Activated CD8-positive, alpha-beta memory T cell treated with anti-CD3 and anti-CD28 coated beads for 1 hour (primary cell): ENCODE data around the gene CDC42EP4.
A peak's percentile ranks its signal among the peaks of the same experiment; 100 is the strongest.

Experiments used
- DNase-seq, 2 donors: peaks; one replicate each; pipeline ENCODE4 v3.0.0-alpha.2; 2020; ENCODE audit warnings: low read depth in 1 of 2; ENCODE audit errors: extremely low read depth in 1 of 2

Gene CDC42EP4

DNA sequence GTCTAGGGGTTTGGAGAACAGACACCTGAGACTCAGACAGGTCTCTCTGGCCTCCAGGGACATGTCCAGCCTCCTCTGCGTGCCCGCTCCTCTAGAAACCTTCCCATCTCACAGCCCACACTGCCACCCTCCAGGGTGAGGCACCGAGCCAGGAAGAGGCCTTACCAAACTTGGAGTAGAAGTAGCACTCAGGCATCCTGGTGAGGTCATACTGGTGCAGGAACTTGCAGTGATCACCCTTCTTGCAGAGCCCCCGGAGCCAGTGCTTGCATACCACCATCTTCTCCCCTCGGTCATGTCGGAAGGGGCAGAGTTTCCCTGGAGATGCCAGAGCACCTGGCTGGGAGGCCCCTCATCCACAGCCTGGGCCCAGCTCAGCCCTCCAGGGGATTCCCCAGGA, 54.3 kb downstream of the CDC42EP4 start:
- no peak for DNase-seq

GRCh38 chr17:73256220-73256619, 55.6 kb downstream of the CDC42EP4 start:
- no peak for DNase-seq

DNA sequence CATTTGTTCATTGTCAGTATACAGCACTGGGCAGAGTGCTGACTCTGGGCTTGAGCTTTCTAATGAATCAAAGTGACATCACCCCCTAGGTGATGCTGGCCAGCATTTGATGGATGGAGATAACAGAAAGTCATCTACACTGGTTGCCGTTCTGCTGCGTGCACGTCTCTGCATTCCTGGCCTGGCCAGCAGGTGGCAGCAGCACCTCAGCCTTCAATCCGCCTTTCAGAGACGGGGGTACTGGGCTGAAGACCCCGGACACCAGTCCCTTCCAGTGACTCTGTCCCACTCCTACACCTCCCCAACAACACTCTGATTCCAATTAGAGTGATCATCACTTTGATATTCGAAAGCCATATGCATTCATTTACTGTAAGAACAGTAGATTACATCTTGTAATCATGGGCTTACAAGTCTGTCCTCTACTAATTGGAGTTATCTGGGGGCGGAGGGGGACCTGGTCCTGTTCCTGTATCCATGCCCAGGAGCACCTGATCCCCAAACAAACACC, 56.1 kb downstream of the CDC42EP4 start:
- peak in 1 of 2 donors; percentile 43 for DNase-seq

GRCh38 chr17:73251871-73252270, 59.9 kb downstream of the CDC42EP4 start:
- no peak for DNase-seq

DNA sequence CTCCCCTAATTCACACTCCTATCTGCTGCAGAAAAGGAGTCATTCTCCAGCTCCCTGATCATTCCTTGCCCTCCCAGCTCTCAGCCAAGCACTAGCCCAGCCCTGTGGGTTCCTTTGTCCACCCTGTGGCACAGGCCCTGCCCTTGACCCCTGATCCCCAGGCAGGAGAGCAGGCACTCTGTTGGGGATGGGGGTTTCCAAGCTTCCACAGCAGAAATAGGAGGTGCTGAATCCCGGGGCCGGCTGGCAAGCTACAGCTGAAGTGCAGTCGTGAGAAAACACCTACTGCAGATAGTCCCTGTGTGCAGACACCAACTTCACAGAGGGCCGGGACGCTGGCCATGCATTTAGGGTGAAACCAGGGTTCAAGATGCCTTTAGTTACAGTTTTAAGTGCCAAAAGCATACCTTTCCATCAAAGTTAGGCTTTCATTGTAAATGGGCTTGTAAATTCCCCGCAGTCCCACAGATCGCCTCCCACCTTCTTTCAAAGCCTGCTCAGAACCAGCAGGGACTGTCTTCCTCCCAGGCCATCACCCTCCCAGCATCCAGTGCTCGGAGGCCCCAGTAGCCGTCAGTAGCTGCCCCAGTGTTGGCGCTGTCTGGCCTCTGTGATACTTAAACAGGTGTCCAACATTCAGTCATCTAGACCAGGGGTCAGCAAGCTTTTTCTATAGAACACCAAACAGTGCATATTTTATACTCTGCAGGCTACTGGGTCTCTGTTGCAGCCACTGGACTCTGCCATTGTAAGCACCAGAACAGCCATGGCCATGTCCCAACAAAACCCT, 60.8 kb downstream of the CDC42EP4 start:
- no peak for DNase-seq

GRCh38 chr17:73249700-73250099, 62.1 kb downstream of the CDC42EP4 start:
- DNase-seq: no peak

- DNase-seq: no peak
Measured at GRCh38 chr17:73248532-73248931, 63.3 kb downstream of the CDC42EP4 start.

DNA sequence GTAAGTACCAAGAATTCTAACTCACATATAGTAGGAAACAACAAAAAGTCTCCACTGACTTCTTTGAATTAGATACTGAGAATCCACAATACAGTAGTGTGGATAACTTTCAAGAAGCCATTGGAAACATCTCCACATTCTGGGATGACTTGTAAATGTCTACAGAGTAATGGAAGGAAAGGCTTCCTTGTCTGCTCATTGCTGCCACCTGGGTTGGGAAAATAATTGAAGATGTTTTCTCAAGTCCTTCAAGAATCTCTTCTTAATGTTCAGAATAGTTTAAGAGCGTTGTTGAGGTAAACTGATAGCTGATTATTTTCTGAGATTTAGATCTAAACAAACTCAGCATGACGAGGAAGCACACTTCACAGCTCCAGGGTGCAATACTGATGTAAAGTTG, 64.1 kb downstream of the CDC42EP4 start:
- no peak for DNase-seq

- no peak for DNase-seq
Measured at GRCh38 chr17:73240561-73240960, 71.2 kb downstream of the CDC42EP4 start.

- no peak for DNase-seq
Measured at GRCh38 chr17:73237714-73238113, 74.1 kb downstream of the CDC42EP4 start.

DNA sequence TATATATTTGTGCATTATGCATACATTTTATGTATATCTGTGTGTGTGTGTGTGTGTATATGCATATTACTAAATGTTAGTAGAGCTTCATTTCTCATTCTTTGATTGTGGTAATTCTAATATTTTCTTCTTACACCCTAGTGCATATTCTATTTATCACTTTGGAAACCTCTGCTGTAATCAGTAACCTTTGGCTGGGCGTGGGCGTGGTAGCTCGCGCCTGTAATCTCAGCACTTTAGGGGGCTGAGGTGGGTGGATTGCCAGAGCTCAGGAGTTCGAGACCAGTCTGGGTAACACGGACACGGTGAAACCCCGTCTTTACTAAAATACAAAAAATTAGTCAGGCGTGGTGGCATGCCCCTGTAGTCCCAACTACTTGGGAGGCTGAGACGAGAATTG, 77.1 kb downstream of the CDC42EP4 start:
- DNase-seq: no peak
